Stomach (tissue), 4 donors: Measurements from ENCODE around the gene AP5Z1.

ENCODE experiments used
- POLR2A ChIP-seq, 4 donors: fragments of 450-650 bp; IDR thresholded peaks; one replicate each; pipeline ENCODE4 v1.6.1; 2016; ENCODE audit warnings: antibody characterized with exemption in 4 of 4, control low read depth in 2 of 4, mild to moderate bottlenecking in 1 of 4, moderate library complexity in 1 of 4
- TF ChIP-seq, protein P1 (sequence below), 7 experiments: fragments of 450-650 bp in 4 of 7; fragments of 200-600 bp in 3 of 7; sonication (generic) in 3 of 7; IDR thresholded peaks; one replicate each; pipeline ENCODE4 v1.5.1; 2016 to 2019; ENCODE audit warnings: antibody characterized with exemption in 7 of 7, control low read depth in 2 of 7, mild to moderate bottlenecking in 1 of 7

DNA sequence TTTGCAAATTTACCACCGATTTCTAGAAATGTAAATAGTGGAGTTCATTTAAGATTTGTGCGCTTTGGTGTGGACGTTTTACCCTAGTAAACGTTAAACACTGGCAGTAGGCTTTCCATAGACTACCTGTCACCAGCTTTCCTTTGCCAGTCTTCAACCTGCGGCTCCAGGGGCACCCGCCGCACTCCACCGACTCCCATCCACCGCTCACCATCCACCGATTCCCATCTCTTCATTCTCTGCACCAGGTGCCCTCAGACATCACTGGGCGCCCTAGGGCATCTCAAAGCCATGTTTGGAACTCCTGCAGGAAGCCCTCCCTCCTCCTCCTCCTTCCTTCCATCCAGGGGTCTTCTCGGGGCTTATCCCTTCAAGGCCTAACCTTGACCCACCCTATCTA is 1.4 kb upstream of the AP5Z1 start:
- TF ChIP-seq POLR2A (IDR thresholded peaks at IDR 0.05): no peak
- TF ChIP-seq, protein P1, sequence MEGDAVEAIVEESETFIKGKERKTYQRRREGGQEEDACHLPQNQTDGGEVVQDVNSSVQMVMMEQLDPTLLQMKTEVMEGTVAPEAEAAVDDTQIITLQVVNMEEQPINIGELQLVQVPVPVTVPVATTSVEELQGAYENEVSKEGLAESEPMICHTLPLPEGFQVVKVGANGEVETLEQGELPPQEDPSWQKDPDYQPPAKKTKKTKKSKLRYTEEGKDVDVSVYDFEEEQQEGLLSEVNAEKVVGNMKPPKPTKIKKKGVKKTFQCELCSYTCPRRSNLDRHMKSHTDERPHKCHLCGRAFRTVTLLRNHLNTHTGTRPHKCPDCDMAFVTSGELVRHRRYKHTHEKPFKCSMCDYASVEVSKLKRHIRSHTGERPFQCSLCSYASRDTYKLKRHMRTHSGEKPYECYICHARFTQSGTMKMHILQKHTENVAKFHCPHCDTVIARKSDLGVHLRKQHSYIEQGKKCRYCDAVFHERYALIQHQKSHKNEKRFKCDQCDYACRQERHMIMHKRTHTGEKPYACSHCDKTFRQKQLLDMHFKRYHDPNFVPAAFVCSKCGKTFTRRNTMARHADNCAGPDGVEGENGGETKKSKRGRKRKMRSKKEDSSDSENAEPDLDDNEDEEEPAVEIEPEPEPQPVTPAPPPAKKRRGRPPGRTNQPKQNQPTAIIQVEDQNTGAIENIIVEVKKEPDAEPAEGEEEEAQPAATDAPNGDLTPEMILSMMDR (IDR thresholded peaks at IDR 0.05): no peak
